DMS114 treated with DMSO at 0.1 percent for 48 hours (cell line): ENCODE measurements around the gene ADAP2.
A peak's percentile ranks its signal among the peaks of the same experiment; 100 is the strongest.
"Not testable (repeated sequence)": the region's sequence is repeated elsewhere in the genome, so short reads cannot be mapped to it uniquely, and the experiment has no call there.

Experiments used
- DNase-seq: peaks from one replicate; lab custom pipeline; 2025; ENCODE audit not compliant: unreplicated experiment; lab: John Stamatoyannopoulos, UW

ADAP2 gene

GRCh38 chr17:30969989-30970830, 48.5 kb downstream of the ADAP2 start:
- DNase-seq = no peak

DNA sequence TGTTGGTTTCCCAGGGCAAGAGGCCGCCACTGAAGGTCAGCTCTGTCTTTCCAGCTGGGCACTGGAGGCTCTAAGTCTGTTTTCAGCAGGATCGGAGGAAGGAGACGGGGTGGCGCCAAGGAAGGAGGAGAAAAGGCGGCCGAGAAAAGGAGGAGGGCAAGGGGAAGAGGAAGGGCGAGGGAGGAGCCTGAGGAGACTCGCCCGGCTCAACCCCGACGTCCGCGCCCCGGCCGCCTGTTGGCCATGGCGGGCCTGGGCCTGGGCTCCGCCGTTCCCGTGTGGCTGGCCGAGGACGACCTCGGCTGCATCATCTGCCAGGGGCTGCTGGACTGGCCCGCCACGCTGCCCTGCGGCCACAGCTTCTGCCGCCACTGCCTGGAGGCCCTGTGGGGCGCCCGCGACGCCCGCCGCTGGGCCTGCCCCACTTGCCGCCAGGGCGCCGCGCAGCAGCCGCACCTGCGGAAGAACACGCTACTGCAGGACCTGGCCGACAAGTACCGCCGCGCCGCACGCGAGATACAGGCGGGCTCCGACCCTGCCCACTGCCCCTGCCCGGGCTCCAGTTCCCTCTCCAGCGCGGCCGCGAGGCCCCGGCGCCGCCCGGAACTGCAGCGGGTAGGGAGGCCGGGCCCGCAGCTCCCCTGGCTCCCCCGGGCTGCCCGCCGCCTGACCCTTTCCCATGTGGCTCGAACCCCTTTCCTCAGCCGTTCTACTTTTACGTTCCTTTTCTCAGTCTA, 49.3 kb downstream of the ADAP2 start, which contains the start of gene RNF135:
Gene RNF135, plus strand, starts transcription at position 209 of the 737 bp plus-strand sequence. Its CDS starts 35 bp downstream, at position 244.
- DNase-seq = peak; percentile 82

GRCh38 chr17:30975042-30975820, 53.5 kb downstream of the ADAP2 start:
- DNase-seq = no peak

DNA sequence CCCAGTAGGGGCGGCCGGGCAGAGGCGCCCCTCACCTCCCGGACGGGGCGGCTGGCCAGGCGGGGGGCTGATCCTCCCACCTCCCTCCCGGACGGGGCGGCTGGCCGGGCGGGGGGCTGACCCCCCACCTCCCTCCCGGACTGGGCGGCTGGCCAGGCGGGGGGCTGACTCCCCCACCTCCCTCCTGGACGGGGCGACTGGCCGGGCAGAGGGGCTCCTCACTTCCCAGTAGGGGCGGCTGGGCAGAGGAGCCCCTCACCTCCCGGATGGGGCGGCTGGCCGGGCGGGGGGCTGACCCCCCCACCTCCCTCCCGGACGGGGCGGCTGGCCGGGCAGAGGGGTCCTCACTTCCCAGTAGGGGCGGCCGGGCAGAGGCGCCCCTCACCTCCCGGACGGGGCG, 58.2 kb downstream of the ADAP2 start:
- not testable (repeated sequence) for DNase-seq

- no peak for DNase-seq
These were observed 60.1 kb downstream of the ADAP2 start for GRCh38 chr17:30981531-30982519.

DNA sequence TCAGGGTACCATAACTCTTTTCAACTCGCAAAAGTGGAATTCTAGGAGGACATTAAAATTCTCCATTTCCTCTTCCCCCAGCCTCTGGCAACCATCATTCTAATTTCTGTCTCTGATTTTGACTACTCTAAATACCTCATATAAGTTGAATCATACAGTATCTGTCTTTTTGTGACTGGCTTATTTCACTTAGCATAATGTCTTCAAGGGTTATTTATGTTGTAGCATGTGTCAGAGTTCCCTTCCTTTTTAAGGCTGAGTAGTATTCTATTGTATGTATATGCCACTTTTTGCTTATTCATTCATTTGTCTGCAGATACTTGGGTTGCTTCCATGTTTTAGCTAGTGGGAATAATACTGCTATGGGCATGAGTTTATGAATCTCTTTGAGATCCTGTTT, 61.1 kb downstream of the ADAP2 start:
- no peak for DNase-seq

DNA sequence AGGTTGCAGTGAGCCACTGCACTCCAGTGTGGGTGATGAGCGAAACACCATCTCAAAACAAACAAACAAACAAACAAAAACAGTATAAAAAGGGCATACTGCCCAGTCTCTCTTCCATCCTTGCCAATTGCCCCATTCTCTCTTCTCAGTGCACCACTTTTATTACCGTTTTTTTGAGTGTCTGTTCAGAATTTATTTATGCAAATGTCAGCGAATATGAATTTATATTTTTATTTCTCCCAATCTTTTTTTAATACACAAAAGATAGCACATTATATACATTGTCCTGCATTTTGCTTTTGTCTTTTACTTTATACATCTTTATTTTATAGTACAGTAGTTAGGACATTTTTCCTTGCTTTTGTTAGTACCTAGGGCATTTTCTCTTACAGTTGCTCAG, 68.7 kb downstream of the ADAP2 start:
- no peak for DNase-seq

GRCh38 chr17:30992551-30992950, 70.8 kb downstream of the ADAP2 start:
- no peak for DNase-seq

DNA sequence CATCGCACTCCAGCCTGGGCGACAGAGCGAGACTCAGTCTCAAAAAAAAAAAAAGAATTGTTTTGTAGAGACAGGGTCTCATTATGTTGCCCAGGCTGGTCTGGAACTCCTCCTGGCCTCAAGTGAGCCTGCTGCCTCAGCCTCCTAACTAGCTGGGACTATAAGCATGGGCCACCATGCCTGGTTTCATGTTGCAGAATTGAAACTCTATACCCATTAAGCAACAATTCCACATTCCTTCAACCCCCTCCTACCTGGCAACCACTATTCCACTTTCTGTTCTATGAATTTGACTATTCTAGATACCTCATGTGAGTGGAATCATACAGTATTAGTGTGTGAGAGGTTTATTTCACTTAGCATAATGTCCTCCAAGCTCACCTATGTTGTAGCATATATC, 73.6 kb downstream of the ADAP2 start:
- no peak for DNase-seq

GRCh38 chr17:30996486-30996885, 74.7 kb downstream of the ADAP2 start:
- no peak for DNase-seq

- no peak for DNase-seq
These were observed 75.5 kb downstream of the ADAP2 start for GRCh38 chr17:30997270-30997669.

- DNase-seq = no peak
These were observed 76.1 kb downstream of the ADAP2 start for GRCh38 chr17:30997842-30998241.

GRCh38 chr17:31002047-31002446, 80.3 kb downstream of the ADAP2 start:
- DNase-seq = no peak

DNA sequence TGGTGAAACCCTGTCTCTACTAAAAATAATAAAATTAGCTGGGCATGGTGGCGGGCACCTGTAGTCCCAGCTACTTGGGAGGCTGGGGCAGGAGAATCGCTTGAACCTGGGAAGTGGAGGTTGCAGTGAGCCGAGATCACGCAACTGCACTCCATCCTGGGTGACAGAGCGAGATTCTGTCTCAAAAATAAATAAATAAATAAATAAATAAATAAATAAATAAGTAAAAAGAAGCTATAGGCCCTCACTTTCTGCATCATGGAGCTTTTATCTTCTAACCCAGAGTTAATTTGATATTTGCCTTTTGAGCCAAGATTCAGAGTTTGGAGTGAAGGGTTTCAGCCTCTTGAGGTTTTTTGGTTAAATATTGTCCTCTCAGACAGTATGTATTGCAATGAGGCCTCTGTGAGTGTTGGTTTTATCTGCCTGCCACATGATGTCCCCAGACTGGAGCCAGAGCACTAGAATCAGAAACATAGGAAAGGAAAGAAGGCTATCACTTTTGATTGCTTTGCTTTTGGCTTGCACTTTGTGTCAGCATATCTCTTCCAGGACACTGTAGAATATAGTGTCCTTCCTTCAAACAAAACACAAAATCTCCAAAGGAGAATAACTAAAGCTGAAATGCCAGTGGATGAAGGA, 81.6 kb downstream of the ADAP2 start:
- DNase-seq = no peak

DNA sequence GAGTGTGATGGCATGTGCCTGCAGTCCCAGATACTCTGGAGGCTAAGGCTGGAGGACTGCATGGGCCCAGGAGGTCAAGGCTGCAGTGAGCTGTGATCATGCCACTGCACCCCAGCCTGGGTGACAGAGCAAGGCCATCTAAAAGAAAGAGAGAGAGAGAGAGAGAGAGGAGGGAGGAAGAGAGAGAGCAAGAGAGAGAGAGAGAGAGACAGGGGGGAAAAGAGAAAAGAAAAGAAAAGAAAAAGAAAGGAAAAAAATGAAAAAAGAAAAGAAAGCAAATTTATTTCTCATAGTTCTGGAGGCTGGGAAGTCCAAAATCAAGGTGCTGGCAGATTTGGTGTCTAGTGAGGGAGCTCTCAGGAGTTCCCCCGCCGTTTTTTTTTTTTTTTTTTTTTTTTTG, 82.4 kb downstream of the ADAP2 start:
- DNase-seq = no peak

DNA sequence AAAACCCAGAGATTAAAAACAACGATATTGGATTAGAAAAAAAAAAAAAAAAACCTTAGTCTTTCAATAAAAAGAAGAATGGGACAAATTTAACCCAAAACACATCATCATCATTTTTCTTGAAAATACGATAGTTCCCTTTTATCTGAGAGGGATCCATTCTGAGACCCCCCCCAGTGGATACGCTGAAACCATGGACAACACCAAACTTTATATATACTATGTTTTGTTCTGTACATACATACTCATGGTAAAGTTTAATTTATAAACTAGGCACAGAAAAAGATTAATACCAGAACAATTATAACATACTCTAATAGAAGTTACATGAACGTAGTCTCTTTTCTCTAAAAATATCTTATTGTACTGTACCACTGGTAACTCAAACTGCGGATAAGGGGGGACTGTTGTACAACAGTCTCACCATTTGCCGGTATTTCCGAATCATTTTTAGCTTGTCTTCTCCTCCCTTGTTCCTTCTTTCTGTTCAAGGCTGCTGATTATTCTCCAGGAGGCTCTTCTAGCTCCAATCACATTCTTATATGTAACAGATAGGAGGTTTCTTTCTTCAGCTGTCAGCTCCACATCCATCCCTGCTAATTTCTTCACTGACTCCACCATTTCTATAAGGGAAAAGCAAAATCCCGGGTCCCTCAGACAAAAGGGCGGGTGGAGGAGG, 86.1 kb downstream of the ADAP2 start:
- no peak for DNase-seq

DNA sequence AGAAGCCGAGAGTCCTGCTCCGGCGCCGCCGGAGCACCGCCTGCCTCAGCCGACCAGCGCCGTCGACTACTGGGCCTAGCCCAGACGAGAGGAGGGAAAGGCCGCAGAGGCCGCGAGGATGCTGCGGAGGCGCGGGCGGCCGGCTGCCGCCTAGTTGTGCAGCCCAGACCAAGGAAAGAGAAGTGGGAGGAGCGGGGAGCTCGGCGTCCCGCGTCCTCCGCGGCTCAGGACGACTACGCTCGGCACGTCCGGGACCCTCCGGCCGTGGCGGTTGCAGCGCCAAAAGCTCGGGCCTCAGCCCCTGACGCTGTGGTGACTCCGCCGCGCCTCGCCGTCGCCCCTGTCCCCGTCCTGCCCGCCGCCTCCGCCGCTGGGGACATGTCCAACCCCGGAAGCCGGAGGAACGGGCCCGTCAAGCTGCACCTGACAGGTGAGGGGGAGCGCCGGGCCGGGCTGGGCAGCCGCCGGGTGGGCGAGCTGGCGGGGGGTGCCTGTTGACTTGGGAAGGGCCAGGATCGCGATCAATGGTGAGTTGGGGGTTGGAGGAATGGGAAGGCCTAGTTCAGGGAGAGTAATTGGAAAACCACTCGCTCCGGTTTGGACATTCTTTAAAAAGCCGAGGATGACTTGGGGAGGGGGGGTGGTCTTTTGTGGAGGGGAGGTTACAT, 86.8 kb downstream of the ADAP2 start:
- peak; percentile 45 for DNase-seq
